AG10803 (cell line): Measurements from ENCODE around the gene ATG10.

Experiments used
- DNase-seq: peaks from one replicate; pipeline ENCODE4 v3.0.0; 2010; ENCODE audit warnings: low read depth
- H3K4me3 ChIP-seq: 2 replicates; pipeline ENCODE4 v1.5.1; 2011; ENCODE audit warnings: mild to moderate bottlenecking, low read length, control low read depth
- TF ChIP-seq, protein P1 (sequence below): conservative IDR thresholded peaks from 2 replicates; pipeline ENCODE4 v1.5.1; 2011; ENCODE audit warnings: mild to moderate bottlenecking, low read length, control low read depth, inconsistent platforms

Gene ATG10

DNA sequence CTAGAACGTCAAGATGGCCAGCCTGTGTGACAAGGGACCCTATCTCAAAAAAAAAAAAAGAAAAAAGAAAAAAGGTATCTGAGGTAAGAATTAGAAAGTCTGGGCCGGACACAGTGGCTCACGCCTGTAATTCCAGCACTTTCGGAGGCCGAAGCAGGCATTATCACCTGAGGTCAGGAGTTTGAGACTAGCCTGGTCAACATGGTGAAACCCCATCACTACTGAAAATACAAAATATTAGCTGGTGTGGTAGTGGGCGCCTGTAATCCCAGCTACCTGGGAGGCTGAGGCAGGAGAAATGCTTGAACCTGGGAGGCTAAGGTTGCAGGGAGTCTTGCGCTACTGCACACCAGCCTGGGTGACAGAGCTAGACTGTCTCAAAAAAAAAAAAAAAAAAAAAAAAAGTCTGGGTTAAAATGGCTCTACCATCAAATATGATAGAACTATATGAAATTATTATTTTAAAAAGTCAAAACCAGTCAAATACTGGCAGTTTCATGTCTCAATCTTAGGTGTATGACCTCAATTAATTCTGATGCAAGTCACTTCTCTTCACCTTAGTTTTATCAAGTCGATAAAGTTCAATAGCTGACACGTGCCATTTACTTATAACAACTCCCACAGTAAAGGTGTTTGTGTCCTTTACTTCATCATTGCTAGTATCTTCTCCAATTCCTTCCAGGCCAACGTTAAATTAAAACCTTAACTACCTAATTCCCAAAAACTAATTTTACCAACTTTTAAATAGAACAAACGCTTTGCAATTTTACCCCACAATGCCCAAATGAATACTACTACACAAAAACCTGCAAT lies 305.2 kb downstream of the ATG10 start:
- TF ChIP-seq, protein P1, sequence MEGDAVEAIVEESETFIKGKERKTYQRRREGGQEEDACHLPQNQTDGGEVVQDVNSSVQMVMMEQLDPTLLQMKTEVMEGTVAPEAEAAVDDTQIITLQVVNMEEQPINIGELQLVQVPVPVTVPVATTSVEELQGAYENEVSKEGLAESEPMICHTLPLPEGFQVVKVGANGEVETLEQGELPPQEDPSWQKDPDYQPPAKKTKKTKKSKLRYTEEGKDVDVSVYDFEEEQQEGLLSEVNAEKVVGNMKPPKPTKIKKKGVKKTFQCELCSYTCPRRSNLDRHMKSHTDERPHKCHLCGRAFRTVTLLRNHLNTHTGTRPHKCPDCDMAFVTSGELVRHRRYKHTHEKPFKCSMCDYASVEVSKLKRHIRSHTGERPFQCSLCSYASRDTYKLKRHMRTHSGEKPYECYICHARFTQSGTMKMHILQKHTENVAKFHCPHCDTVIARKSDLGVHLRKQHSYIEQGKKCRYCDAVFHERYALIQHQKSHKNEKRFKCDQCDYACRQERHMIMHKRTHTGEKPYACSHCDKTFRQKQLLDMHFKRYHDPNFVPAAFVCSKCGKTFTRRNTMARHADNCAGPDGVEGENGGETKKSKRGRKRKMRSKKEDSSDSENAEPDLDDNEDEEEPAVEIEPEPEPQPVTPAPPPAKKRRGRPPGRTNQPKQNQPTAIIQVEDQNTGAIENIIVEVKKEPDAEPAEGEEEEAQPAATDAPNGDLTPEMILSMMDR: no peak
- H3K4me3 ChIP-seq: peak overlapping the region; percentile 96
- no peak for DNase-seq

DNA sequence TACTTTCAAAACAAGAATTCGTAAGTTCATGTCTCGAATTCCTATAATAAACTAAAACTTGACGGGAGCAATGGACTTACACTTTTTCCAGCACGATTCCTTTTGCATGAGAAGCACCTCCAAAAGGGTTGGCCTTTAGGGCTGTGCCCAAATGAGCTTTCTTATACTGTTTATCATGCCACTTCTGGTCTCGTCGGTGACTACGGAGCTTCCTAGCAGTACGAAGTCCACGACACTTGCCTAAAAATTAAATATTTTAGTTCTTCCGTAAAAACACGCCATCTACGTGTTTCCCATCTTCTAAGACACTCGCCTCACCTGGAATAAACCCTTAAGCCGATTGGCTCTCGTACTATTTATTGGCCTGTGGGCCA lies 305.8 kb downstream of the ATG10 start:
- peak; percentile 20 for DNase-seq
- TF ChIP-seq, protein P1: no peak
- H3K4me3 ChIP-seq: peak overlapping the region; percentile 96

DNA sequence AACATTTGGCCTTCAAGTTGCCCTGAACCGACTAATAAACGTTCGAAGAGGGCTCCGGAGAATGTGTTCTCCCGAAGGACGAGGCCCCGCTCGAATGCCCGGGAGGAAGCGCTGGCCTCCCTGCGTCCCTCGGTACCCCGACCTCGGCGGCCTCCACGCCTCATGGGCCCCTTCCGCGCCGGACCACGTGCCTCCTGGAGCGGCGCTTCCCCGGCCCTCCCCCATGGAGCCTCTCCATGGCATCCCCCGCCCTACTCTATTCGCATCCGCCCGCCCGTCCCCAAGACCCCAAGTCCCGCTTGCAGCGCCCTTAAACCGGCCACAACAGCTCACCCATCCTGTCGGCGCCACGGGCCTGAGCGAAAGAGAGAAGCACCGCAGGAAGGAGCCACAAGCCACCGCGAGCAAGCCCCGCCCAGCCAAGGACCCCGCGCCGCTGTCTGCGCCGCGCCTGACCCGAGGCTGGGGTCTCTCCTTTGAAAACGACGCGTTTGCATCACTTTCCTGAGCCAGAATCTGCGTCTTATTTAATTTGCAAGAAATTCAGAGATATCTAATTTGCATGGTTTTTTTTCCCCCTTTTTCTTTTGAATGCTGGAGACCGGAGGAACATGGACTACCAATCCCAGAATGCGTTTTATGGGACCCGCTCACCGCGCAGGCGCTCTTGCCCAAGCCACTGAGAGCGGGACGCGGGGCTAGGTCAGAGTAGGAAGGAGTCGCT lies 306.3 kb downstream of the ATG10 start, which contains the start of gene RPS23:
RPS23 (minus strand) TSS at position 368 of the 724 bp plus-strand sequence; CDS start at position 337, 31 bp downstream.
- DNase-seq: peak; percentile 88
- H3K4me3 ChIP-seq: peak within 1 kb of the TSS; percentile 96
- TF ChIP-seq, protein P1: no peak

DNA sequence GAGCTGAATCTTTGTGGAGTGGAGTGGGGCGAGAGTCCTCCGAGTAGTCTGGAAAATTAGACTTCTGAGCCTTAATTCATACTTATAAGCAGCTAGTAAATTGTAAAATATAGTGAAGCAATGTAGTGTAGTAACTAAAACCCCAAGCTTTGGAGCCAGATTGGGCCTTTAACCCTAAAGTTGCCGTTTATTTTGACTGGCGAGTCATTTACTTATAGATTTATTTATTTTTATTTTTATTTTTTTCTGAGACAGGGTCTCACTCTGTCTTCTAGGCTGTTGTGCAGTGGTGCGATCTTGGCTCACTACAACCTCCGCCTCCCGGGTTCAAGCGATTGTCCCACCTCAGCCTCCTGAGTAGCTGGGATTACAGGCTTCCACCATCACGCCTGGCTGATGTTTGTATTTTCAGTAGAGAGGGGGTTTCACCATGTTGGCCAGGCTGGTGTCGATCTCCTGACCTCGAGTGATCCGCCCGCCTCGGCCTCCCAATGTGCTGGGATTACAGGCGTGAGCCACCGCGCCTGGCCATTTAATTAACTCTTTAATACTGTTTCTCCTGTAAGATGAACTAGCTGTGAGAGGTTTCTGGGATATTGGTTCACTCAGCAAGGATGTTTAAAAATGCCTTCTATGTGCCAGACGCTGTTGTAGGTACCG lies 307.0 kb downstream of the ATG10 start:
- H3K4me3 ChIP-seq: peak overlapping the region; percentile 96
- no peak for DNase-seq
- TF ChIP-seq, protein P1: no peak

DNA sequence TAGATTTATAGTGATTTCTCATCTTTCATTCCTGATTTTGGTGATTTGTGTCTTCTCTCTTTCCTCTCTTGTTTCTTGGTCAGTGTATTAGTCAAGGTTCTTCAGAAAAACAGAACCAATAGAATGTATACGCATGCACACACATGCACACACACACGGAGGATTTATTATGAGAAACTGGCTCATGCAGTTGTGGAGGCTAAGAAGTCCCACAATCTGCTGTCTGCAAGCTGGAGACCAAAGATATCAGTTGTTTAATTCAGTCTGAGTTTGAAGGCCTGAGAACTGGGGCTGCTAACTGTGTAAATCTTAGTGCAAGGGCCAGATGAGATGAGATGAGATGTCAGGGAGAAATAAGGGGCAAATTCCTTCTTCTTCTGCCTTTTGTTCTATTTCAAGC lies 312.1 kb downstream of the ATG10 start:
- no peak overlapping the region for H3K4me3 ChIP-seq
- TF ChIP-seq, protein P1: no peak

DNA sequence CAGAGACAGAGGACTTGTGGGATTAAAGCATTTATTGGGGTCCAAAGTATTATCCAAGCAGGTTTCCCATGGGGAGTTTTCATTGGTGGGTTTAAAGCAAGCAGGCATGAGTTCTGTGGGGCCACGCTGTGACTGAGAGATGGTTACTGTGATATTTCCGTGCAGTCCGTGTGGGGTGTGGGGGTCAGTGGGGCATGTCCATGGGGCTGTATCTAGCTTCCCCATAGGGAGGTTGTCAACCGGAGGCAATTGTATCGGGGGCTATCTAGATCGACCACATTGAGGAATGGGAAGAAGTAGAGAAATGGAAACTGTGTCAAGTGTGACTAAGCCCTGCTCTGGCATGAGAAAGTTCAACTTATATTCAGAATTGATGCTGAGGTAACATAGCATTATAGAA lies 313.4 kb downstream of the ATG10 start:
- DNase-seq: no peak
- no peak overlapping the region for H3K4me3 ChIP-seq

More for the DNA sequence above, 312.1 kb downstream of the ATG10 start:
- DNase-seq: no peak

More for the DNA sequence above, 313.4 kb downstream of the ATG10 start:
- TF ChIP-seq, protein P1: no peak
